CD4-positive, alpha-beta T cell treated with Interleukin-6 at 100 ng/mL for 8 hours (primary cell): ENCODE data around the gene ZDHHC8.
A peak's percentile ranks its signal among the peaks of the same experiment; 100 is the strongest.
"Not testable (repeated sequence)": the region's sequence is repeated elsewhere in the genome, so short reads cannot be mapped to it uniquely, and the experiment has no call there.

Source experiments
- DNase-seq: peaks from one replicate; pipeline ENCODE4 v3.0.0-alpha.2; 2020; ENCODE audit warnings: mixed read lengths, low spot score

ZDHHC8 gene

DNA sequence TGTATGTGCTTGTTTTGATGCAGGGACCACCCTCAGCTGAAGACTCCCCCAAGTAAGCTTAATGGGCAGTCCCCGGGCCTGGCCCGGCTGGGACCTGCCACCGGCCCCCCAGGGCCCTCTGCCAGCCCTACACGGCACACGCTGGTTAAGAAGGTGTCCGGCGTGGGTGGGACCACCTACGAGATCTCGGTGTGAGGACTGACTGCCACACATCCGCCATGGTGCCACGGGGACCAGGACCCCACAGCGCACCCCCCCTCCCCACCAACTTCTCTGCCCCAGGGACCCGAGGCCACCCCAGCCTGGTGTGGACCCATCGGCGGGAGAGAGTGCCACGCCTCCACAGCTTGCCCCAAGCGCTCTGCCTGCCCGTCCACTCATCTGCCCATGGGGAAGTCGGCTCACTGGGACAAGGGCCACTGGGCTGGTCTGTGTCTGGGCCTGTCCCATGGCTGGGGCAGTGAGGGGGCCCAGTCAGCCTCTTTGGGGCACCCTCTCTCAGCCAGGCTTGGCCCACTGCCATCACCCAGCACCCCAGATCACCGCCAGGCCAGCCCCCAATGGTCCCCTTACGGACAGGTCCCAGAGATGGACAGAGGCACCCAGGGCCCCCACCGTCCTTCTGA lies 13.7 kb downstream of the ZDHHC8 start:
- no peak for DNase-seq

DNA sequence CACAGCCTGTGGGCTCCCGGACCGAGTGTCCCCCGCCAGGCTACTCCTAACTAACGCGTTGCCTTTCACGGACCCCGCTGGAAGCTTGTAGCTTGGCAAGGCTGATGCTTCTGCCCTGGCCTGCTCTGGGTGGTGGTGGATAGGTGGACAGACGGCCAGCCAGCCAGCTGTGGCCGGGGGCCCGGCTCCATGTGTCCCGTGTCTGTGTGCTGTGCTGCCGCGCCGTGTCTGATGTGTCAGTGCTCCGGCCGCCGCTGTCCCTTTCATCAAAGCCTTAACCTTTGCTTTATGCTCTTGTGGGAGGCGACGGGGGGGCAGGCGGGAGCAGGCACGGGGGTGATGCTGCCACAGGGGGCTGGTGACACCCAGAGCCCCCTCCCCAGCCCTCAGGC lies 14.2 kb downstream of the ZDHHC8 start:
- DNase-seq: no peak

DNA sequence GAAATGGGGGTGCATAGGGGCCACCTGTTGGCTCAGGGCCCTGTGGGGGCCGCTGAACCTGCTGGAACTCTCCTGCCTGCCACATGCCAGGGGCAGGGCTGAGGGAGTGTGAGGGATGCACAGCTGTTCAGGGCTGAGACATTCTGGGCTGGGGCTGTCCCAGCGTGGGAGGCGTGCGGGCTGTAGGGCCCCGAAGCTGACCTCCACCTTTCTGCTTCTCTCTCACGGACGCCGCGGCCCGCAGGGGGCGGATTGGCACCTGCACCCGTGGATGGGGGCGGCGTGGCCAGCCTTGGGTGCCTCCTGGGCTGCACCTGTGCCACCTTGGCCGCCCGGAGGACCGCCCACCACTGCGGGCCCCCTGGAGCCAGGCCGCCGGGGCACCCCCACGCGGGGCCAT lies 15.2 kb downstream of the ZDHHC8 start:
- no peak for DNase-seq

DNA sequence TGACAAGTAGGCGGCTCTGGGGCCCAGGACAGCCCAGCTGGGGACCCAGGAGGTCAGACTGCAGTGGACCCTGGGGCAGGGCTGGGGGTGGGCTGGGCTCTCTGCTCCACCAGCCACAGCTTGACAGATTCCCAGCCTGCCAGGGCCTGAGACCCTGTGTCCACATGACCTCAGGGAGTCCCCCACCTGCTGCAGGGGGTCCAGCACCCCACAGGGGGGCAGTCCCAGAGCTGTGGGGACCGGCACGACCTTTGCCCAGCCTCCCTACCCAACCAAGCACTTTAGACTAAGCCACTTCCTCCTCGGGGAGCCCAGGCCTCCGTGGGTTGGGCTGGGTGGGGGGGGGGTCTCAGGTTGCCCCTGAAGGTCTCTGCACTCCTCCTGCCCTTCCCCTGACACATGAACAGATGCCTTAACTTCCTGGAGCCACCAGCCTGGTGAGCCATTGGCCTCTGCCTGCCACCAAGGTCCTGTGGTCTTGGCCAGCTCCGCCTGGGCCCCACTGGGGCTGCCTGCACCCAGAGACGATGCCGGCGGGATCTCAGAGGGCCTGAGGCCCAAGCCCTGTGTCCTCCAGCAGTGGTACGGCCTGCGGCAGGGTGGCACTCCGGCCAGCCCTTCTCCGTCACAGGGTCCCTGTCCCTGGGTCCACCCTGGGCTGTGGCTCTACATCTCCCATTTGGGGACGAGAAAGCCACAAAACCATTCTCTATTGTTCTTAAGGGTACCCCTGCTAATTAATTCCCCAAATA lies 15.8 kb downstream of the ZDHHC8 start:
- DNase-seq: no peak

DNA sequence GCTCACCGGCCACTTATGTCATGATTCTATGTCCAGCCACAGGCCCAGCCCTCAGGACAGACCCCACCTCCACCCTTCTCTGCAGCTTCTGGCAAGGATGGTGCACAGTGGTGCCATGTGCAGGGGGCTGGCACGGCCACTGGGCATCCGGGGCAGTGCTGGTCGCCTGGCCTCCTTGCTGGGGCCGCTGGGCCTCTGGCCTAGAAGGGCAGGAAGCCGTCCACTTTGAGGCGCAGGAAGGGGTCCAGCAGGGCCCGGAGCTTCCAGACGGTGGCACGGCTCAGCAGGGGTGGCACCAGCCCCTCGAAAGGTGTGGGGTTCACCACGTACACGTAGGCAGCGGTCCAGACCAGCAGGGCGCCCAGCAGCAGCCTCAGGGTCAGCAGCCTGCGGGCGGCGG lies 16.8 kb downstream of the ZDHHC8 start:
- DNase-seq: no peak

DNA sequence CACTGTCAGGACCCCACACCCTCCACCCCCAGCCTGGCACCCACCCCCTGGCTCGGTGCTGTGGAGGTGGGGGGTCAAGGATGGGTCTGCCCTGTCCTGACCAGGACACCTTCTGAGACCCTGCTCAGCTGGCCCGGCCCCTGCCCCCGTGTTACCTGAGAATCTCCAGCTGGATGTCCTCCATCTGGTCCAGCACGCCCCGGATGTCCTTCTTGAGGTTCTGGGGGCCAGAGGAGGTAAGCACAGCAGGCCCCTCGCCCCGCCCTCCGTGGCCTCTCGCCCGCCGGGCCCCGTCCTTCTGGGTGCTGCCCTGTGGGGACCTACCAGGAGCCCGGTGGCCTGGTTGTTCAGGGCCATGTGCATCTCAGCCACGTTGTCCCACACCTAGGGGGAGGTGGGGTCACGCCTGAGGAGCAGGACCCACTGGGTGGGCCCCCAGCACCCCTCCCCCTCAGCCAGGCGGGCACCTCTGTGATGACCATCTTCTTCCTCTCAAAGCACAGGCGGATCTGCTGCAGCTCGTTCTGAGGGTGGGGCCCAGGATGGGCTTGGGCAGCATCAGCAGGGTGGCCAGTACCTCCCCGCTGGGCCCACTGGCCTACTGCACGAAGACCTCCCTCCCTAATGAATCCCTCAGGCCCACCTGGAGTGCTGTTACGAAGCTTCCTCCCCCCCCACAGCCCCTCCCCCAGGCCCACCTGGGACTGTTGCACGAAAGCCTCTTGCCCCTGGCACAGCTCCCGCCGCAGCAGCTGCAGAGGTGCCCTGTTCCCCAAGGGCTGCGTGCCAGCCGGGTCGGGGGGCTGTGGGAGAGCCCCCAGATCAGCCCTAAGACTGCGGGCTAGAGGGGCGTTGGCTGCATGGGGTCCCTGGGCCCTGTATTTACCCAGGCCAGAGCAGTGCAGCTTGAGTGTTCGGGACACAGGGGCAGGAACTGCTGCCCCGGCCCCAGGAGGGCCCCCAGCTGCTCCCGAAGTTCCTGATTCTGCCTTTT lies 17.9 kb downstream of the ZDHHC8 start:
- DNase-seq: no peak

DNA sequence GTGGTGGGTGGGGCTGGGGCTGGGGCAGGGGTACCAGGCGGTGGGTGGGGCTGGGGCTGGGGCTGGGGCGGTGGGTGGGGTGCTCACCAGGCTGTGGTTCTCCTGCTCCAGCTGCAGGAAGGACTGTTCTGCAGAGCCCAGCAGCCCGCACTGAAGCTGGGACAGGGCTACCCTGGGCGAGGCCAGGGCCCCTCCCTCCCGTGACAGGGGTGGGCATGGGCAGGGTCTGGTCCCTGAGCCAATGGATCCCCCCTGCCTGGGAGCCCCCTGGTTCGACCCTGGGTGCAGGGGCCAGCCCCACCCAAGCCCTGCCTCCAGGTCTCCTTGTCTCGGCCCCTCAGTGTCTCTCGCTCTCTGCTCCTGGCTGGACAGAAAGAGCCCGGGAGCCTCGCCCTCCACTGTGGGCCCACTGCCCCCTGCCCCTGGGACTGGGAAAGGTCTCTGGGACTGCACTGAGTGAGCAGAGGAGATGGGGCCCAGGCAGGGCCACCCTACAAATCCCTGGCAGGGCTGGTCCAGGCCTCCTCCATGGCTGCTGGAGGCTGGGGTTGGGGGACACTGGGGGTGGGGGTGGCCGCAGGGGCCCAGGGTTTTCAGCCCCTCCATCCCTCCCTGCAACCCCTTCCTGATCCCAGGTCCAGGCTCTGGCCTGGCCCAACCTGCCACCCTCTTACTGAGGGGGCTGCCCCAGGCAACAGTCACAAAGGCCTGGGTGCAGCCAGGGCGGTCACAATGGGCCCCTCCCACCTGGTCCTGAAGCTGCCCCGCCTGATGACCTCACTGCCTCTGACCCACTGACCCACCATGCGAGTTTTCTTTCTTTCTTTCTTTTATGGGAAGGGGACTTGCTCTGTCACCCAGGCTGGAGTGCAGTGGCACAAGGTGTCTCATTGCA lies 19.0 kb downstream of the ZDHHC8 start, which contains the start of gene CCDC188:
Gene CCDC188 (minus strand): TSS at position 675 of the 895 bp plus-strand sequence. CDS start 69 bp downstream, at position 606.
- DNase-seq: no peak

DNA sequence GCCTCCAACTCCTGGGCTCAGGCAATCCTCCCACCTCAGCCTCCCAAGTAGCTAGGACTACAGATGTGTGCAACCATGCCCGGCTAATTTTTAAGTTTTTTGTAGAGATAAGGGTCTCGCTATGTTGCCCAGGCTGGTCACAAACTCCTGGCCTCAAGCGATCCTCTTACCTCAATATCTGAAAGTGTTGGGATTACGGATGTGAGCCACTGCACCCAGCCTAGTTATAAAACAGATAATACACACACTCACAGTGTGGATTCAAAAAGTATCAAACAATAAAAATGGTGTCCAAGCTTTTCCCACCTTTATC lies 19.6 kb downstream of the ZDHHC8 start:
- DNase-seq: no peak

DNA sequence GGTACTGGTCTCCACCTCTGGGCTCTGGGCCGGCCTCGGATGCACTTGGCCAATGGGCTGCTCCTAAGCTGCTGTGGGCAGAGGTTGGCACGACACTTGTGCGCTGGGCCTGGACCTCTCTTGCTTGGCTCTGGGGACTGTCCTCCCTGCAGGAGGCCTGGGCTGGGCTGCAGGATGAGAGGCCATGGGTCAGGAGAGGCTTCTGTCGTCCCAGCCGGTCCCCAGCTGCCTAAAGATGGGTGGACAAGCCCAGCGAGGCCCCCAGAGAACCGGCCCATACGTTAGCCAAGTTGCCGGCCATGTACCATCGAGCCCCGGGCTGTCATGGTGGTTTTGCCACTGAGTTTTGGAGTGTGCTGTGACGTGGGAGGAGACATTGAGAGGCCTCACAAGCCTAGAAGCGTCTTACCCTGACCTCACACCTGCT lies 20.9 kb downstream of the ZDHHC8 start:
- DNase-seq: no peak

DNA sequence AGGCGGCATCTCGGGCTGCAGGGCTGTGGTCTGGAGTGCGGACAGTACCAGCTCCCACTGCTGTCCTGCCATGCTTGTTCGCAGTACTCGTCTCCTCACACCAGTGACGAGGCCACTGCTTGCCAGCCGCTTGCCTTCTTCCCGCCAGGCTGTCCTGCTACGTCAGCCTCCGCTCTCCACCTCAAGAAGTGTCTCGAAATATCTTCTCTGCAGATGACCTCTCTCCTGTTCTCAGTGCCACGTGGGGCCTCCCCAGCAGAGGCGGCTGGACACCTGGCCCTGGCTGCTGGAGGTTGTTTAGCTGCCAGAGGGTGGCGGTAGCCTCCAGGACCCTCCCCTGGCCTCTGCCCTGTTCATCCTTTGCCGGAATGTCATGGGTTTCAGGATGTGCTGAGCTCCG lies 22.3 kb downstream of the ZDHHC8 start:
- no peak for DNase-seq

DNA sequence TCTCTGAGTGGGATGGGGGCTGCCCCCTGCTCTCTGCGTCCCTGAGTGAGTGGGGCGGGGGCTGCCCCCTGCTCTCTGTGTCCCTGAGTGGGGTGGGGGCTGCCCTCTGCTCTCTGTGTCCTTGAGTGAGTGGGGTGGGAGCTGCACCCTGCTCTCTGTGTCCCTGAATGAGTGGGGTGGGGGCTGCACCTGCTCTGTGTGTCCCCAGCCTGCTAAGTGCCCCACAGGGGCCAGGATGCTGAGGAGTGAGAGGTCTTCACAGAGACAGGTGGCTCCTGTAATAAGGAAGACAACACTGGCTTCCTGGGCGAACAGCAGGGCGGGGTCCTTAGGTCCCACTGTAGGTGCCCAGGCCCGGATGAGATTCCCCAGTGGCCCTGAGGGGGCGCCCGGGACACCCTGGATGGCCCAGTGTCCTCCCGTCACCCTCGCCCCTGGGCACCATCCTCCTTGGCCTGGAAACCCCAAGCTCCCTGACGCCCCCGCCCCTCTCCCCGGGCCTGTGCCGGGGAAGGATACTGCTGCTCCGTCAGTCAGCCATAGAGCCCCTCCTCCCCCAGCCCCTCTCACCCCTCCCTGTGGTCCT lies 23.1 kb downstream of the ZDHHC8 start:
- no peak for DNase-seq

DNA sequence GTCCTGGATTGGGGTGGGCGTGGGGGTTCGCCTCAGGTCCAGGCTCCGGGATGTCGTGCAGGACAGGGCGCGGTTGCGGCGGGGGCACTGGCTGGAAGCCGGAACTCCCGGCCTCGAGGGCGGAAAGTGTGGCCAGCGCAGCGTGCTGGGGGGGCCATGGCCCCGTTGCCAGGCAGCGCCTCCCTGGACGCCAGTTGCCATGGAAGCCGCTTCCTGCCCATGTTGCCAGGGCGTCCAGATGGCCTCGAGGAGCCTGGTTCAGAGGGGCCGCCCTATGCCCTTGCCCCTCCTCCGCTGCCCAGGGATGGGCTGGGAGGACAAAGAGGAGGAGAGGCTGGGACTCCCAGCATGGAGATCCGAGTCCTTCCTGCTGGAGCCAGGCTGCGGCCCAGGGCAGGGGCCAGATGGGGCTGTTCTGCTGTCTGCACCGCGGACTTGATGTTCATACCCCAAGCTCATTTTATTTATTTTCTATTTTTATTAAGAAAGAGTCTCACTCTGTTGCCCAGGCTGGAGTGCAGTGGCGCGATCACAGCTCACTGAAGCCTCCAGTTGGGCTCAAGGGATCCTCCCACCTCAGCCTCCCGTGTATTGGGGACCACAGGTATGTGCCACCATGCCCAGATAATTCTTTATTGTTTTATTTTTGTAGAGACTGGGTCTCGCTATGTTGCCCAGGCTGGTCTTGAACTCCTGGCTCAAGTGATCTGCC lies 23.9 kb downstream of the ZDHHC8 start:
- DNase-seq: no peak

DNA sequence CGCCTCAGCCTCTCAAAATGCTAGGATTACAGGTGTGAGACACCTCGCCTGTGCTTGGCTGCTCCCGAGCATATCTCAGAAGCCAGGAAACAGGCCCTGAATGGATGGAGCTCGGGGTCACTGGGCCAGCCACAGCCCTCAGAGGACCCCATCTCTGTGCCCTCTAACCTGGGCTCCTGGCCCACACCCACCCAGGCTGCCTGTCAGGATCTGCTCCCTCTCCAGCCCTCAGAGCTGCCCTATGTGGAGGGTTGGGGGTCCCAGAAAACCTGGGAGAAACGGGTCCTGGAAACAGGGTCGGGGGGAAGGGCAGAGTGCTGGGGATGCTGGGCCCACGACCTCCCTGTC lies 24.4 kb downstream of the ZDHHC8 start:
- no peak for DNase-seq

DNA sequence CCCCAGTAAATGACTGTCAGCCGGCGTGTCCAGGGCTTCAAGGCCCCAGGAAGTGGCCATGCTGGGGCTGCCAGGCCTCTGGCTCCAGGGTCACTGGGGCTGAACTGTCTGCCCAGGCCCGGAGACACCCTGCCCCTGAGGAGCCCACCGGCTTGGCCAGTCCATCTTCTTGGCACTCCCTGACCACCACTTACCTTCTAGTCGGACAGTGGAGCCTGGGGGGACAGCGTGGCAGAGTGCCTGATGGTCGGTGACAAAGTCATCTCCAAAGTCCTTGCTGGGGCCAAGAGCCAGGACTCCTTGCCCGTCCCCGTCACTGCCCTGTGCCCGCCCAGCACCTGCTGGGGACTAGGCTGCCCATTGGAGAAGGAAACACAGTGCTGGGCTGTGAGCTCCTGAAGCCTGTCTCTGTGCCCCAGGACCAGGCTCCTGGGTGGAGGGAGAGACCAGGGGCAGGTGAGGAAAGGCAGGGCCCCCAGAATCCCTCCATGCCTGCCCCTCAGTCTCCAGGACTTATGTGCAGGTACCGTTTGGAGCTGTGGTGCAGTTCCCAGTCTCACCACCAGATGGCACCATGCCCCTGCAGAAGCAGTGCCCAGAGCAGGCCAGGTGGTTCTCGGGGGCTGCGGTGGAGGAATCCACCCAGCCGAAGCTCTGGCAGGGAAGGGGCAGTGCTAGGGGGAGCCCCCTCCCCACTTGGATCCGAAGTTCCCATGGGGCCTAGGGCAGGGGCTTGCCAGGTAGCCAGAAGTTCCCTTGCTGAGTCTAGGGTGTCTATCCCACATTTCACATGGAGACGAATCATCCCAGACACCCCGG lies 25.2 kb downstream of the ZDHHC8 start:
- peak; percentile 82 for DNase-seq

DNA sequence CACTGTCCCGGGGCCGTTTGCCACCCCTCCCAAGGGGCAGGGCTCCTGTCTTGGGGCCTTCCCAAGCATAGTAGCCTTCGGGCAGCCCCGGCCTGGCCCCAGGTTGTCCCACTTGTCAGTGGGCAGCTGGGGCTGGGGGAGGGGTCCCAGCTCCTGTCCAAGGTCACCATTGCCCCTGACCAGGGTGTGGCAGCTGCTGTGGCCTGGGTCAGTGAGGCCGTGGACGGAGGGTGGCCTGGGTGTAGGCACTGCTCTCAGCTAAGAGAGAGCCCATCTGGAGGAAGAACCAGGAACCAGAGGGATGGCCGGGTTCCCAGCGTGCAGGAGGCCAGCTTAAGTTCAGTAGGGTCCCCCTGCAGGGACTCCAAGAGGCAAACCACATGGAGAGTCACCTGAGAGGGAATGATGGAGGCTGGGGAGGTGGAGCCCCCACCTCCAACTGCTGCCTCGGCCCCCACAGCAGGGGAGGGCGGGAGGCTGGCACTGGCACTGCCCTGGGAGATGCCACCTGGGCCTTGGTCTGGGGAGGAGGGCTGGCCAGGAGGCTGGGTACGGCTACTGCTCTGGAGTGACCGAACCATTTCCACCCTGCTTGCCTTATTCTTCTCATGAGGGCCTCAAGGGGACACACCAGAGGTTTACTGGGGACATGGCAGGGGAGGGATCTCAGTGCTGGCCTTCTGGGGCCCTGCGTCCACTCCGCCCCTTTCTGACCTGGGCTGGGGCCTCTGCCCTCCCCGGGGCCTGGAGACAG lies 26.0 kb downstream of the ZDHHC8 start:
- no peak for DNase-seq

DNA sequence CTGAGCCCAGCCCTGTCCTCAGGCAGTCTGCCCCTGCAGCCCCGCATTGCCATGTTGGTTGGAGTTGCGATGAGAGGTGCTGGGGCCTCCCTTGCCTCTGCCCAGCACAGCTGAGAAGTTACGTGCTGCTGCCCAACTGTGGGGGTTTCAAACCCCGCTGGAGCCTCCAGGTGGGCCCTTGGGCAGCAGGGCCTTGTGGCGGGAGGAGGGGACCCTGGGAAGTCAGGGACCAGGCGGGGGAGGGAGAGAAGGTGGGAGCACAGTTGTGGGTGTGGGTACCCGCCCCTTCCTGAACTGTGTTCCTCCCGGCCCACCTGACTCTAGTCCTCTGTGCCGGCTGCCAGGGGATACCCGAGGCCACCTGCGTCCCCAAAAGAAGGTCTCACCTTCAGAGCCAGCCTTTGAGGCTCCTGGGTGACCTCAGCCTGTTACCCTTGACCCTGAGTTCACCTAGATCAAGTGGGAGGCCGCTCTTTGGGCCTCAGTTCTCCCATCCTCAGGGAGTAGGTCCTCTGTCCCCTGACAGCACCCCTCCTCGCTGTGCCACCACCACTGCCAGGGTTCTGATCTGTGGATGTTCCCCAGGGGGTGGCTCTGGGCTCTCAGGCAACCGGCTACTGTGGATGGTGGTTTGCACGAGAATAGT lies 26.9 kb downstream of the ZDHHC8 start:
- DNase-seq: no peak

DNA sequence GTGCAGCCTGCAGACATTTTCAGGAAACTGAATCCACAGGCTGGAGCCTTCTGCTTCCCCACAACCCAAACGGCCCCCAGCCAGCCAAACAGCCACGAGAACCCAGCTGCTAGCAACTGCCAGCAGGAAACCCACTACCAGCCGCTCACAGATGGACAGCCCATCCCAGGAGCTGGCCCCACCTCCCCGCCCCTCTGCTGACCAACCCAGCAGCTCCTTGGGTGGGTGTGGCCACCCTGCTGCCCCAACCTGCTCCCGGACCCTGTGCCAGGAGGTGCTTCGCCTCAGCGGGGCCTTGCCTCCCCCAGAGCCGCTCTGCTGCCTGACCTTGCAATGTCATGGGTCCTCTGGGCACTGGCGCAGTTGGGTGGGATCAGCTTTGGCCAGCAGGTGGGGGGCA lies 27.5 kb downstream of the ZDHHC8 start:
- no peak for DNase-seq

DNA sequence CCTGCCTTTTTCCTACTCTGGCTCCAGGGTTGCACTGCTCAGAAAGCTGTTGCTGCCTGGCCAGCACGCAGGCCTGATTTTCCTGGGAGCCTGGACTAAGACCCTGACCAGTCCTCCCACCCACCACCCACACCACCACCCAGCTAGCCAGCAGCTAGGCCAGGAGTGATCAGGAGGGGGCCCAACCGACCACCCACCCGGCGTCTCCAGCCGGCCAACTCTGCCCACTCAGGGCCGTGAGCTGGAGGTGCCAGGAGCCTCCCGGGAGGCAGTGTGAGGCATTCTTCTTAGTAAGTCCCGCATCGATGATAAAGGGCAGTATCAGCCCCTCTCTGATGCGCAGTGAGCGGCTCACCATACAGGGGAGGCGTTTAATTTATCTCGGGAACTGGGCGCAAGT lies 27.9 kb downstream of the ZDHHC8 start:
- not testable (repeated sequence) for DNase-seq

DNA sequence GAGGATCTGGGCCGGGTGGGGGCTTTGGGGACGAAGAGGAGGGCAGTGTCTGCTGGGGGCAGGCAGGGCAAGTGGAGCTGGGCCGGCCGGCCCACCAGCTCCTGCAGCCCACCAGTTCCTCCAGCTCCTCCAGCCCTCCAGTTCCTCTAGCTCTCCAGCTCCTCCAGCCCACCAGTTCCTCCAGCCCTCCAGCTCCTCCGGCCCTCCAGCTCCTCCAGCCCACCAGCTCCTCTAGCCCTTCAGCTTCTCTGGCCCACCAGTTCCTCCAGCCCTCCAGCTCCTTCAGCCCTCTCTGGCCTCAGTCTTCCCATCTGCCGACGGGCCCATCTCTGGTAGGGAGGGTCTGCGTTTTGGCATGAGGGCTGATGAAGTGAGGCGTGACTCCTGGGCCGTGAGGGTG lies 28.4 kb downstream of the ZDHHC8 start:
- DNase-seq: no peak
